Loucy (cell line): Measurements from ENCODE around the gene FEZ2.
A peak's percentile ranks its signal among the peaks of the same experiment; 100 is the strongest.
"Not testable (repeated sequence)": the region's sequence is repeated elsewhere in the genome, so short reads cannot be mapped to it uniquely, and the experiment has no call there.

ENCODE experiments used
- H2AFZ ChIP-seq: fragments of 200-600 bp; sonication (generic); 2 replicates; pipeline ENCODE4 v1.6.0; 2016; ENCODE audit warnings: antibody characterized with exemption, mild to moderate bottlenecking, low read length, moderate library complexity
- H3F3A ChIP-seq: fragments of 200-600 bp; 2 replicates; pipeline ENCODE4 v1.6.0; 2016; ENCODE audit warnings: antibody characterized with exemption, low read depth, mild to moderate bottlenecking
- H3K27me3 ChIP-seq: fragments of 200-600 bp; sonication (generic); 2 replicates; pipeline ENCODE4 v1.6.1; 2014; ENCODE audit warnings: low read length, mild to moderate bottlenecking; ENCODE audit not compliant: insufficient read depth, poor library complexity, severe bottlenecking
- H3K36me3 ChIP-seq: fragments of 200-600 bp; sonication (generic); 2 replicates; pipeline ENCODE4 v1.6.1; 2016; ENCODE audit warnings: low read length; ENCODE audit not compliant: insufficient read depth
- H3K4me1 ChIP-seq: fragments of 200-600 bp; sonication (generic); 2 replicates; pipeline ENCODE4 v1.5.1; 2014; ENCODE audit warnings: low read length, mild to moderate bottlenecking; ENCODE audit not compliant: insufficient read depth, poor library complexity, severe bottlenecking
- H3K4me2 ChIP-seq: fragments of 200-600 bp; sonication (generic); 2 replicates; pipeline ENCODE4 v1.6.0; 2014; ENCODE audit warnings: antibody characterized with exemption, low read length, low read depth, mild to moderate bottlenecking; ENCODE audit not compliant: poor library complexity, severe bottlenecking
- H3K4me3 ChIP-seq: fragments of 200-600 bp; sonication (generic); 2 replicates; pipeline ENCODE4 v1.5.1; 2014; ENCODE audit warnings: low read length, mild to moderate bottlenecking, mixed read lengths; ENCODE audit not compliant: poor library complexity, severe bottlenecking
- H3K79me2 ChIP-seq: fragments of 200-600 bp; sonication (generic); 2 replicates; pipeline ENCODE4 v1.6.1; 2014; ENCODE audit warnings: low read length; ENCODE audit not compliant: insufficient read depth
- H3K9ac ChIP-seq: fragments of 200-600 bp; sonication (generic); 2 replicates; pipeline ENCODE4 v1.6.0; 2014; ENCODE audit warnings: mild to moderate bottlenecking, low read depth, low read length, moderate library complexity; ENCODE audit not compliant: poor library complexity, severe bottlenecking
- H3K9me2 ChIP-seq: fragments of 200-600 bp; sonication (generic); replicated peaks from 2 replicates; pipeline ENCODE4 v1.6.1; 2016; ENCODE audit warnings: low read depth, low read length, mixed read lengths
- H3K9me3 ChIP-seq: fragments of 200-600 bp; sonication (generic); 2 replicates; pipeline ENCODE4 v1.6.1; 2014; ENCODE audit warnings: mild to moderate bottlenecking, antibody characterized with exemption, low read length, low read depth; ENCODE audit not compliant: insufficient read depth
- H4K20me1 ChIP-seq: fragments of 200-600 bp; sonication (generic); 2 replicates; pipeline ENCODE4 v1.6.0; 2014; ENCODE audit warnings: antibody characterized with exemption, low read length, mild to moderate bottlenecking; ENCODE audit not compliant: insufficient read depth, poor library complexity, severe bottlenecking
- CTCF ChIP-seq: fragments of 200-600 bp; sonication (generic); conservative IDR thresholded peaks from 2 replicates; pipeline ENCODE4 v1.5.1; 2014; ENCODE audit warnings: mild to moderate bottlenecking, antibody characterized with exemption, low read length
- EZH2phosphoT487 ChIP-seq: fragments of 200-600 bp; IDR thresholded peaks from 2 replicates; pipeline ENCODE4 v1.6.1; 2018; ENCODE audit warnings: antibody characterized with exemption, mild to moderate bottlenecking, moderate library complexity, borderline replicate concordance

Gene FEZ2

DNA sequence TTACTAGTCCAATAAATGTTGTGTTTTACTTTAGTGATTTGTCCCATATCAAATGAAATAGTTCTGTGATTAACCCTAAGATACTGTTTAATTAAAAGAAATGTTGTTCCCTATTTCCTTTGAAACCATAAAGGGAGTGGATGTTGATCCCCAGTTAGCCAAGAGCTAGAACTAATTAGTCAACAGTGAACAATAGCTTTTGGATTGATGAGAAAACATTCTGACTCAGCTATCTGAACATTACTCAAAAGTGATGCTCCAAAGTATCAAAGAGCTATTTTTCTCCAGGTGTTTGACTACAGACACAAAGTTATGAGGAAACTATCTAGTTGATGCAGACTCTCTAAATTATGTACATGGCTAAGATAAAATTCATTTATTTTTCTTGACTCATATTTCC lies 7.3 kb upstream of the FEZ2 start:
- H3K27me3 ChIP-seq: no peaks in the 10 kb centered on the region
- no peak overlapping the region for H3K9ac ChIP-seq
- no peak overlapping the region for H3K4me3 ChIP-seq
- H3K4me1 ChIP-seq: no peaks in the 10 kb centered on the region
- no peaks in the 10 kb centered on the region for H3K79me2 ChIP-seq
- H3K36me3 ChIP-seq: no peaks in the 10 kb centered on the region
- no peak for TF ChIP-seq EZH2phosphoT487
- no peak for TF ChIP-seq CTCF
- H3F3A ChIP-seq: no peaks in the 10 kb centered on the region
- no peak overlapping the region for H2AFZ ChIP-seq
- no peak overlapping the region for H3K4me2 ChIP-seq
- no peaks in the 10 kb centered on the region for H3K9me3 ChIP-seq
- no peaks in the 10 kb centered on the region for H3K9me2 ChIP-seq
- H4K20me1 ChIP-seq: no peaks in the 10 kb centered on the region

GRCh38 chr2:36603629-36604028 lies 5.7 kb upstream of the FEZ2 start:
- H3K9me3 ChIP-seq, H3K9me2 ChIP-seq, H4K20me1 ChIP-seq, H3F3A ChIP-seq, H3K9ac ChIP-seq, H3K36me3 ChIP-seq, H2AFZ ChIP-seq, H3K79me2 ChIP-seq, H3K4me2 ChIP-seq, H3K27me3 ChIP-seq, H3K4me1 ChIP-seq, H3K4me3 ChIP-seq: not testable (repeated sequence)

DNA sequence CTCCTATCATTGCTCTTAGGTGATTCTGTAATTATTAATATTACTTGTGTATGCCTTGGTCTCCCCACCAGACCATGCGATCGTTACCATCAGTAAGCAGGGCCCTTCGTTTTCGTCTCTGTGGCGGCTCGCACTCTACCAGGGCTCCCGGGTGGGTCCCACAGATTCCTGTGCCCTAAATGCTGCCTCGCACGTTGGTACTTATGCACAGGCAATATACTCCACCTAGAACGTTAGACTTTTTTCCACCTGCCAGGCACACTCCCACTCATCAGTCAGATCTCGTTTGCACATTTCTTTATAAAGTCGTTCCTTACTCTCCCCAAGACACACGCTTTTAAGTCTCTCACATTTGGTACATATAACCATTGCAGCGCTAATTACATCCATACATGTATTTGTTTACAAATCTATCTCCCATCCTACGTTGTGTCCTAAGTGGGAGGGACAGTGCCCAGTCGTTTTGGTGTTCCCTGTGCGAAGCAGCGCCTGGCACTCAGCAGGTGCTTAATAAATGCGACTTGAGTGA lies 901 bp downstream of the FEZ2 start:
- peak overlapping the region; percentile 59 for H3K9ac ChIP-seq
- H3K4me1 ChIP-seq: peaks cover 30% of the 10 kb centered on the region
- no peaks in the 10 kb centered on the region for H3K36me3 ChIP-seq
- no peak for TF ChIP-seq CTCF
- no peak for TF ChIP-seq EZH2phosphoT487
- H3K9me2 ChIP-seq: no peaks in the 10 kb centered on the region
- peaks cover 34% of the 10 kb centered on the region for H3K79me2 ChIP-seq
- peak overlapping the region; percentile 40; the same call in 1 of the 2 replicates for H2AFZ ChIP-seq
- H4K20me1 ChIP-seq: peaks cover 16% of the 10 kb centered on the region
- H3F3A ChIP-seq: no peaks in the 10 kb centered on the region
- peak overlapping the region; percentile 81 for H3K4me2 ChIP-seq
- H3K27me3 ChIP-seq: no peaks in the 10 kb centered on the region
- H3K9me3 ChIP-seq: no peaks in the 10 kb centered on the region
- peak overlapping the region; percentile 80 for H3K4me3 ChIP-seq

DNA sequence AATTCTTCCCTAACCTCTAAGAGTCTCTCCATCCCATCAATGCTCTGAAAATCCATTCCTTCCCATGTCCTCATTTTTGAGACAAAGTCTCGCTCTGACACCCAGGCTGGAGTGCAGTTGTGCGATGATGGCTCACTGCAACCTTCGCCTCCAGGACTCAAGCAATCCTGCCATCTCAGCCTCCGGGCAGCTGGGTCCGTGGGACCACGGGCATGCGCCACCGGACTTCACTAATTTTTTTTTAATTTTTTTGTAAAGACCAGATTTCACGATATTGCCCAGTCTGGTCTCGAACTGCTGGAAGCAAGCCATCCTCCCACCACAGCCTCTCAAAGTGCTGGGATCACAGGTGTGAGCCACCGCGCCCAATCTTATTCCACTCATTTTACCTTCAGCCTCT lies 1.6 kb downstream of the FEZ2 start:
- no peaks in the 10 kb centered on the region for H3K9me3 ChIP-seq
- H2AFZ ChIP-seq: no peak overlapping the region
- H3K4me3 ChIP-seq: peak overlapping the region; percentile 80
- TF ChIP-seq EZH2phosphoT487 (no peak), CTCF (no peak)
- no peaks in the 10 kb centered on the region for H3K9me2 ChIP-seq
- peaks cover 16% of the 10 kb centered on the region for H4K20me1 ChIP-seq
- H3F3A ChIP-seq: no peaks in the 10 kb centered on the region
- peak overlapping the region; percentile 81 for H3K4me2 ChIP-seq
- H3K9ac ChIP-seq: peak overlapping the region; percentile 59
- H3K36me3 ChIP-seq: no peaks in the 10 kb centered on the region
- peaks cover 37% of the 10 kb centered on the region for H3K4me1 ChIP-seq
- peaks cover 34% of the 10 kb centered on the region for H3K79me2 ChIP-seq
- no peaks in the 10 kb centered on the region for H3K27me3 ChIP-seq
